IPS-11a (cell line): Measurements from ENCODE around the gene SMS.
"Not testable (repeated sequence)": the region's sequence is repeated elsewhere in the genome, so short reads cannot be mapped to it uniquely, and the experiment has no call there.

Experiments used
- H3K4me3 ChIP-seq: one replicate; pipeline ENCODE4 v1.5.1; 2013; ENCODE audit warnings: low read depth, low read length, control low read depth

The SMS gene

DNA sequence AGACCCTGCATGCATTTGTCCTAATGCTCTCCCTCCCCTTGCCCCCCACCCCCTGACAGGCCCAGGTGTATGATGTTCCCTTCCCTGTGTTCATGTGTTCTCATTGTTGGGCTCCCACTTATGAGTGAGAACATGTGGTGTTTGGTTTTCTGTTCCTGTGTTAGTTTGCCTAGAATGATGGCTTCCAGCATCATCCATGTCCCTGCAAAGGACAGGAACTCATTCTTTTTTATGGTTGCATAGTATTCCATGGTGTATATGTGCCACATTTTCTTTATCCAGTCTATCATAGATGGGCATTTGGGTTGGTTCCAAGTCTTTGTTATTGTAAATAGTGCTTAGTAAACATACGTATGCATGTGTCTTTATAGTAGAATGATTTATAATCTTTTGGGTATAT is 10.0 kb downstream of the SMS start:
- H3K4me3 ChIP-seq = not testable (repeated sequence)

- no peak overlapping the region for H3K4me3 ChIP-seq
Measured at GRCh38 chrX:21952624-21953023, 12.1 kb downstream of the SMS start.

GRCh38 chrX:21953195-21953830 is 12.8 kb downstream of the SMS start:
- not testable (repeated sequence) for H3K4me3 ChIP-seq

- no peak overlapping the region for H3K4me3 ChIP-seq
Measured at GRCh38 chrX:21955403-21956189, 15.1 kb downstream of the SMS start.

DNA sequence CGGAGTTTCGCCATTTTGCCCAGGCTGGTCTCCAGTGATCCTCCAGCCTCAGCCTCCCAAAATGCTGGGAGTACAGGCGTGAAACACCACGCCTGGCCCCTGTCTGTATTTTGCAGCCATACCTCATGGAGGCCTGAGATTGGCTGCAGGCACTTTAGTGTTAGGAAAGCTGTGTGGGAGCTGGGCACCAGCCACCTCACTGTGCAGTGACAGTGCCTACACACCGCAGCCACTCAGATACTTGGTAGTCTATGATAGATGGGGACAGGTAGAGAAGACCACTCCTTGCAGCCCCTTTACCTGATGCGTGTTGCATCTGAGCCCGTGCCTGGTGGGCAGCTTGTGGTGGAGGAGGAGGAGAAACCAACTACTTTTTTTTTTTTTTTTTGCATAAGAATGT is 16.3 kb downstream of the SMS start:
- H3K4me3 ChIP-seq = no peak overlapping the region

DNA sequence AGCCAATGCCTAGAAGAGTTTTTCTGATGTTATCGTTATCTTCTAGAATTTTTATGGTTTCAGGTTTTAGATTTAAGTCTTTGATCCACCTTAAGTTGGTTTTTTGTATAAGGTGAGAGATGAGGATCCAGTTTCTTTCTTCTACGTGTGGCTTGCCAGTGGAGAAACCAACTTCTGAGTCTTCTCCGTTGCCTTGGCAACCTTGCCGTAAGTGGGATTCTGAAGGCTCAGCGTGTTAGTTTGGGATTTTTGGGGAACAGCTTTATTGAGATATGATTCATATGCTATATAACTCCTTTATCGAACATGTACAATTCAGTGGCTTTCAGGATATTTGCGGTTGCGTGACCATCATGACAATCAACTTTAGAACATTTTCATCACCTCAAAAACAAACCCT is 17.7 kb downstream of the SMS start:
- H3K4me3 ChIP-seq = no peak overlapping the region

DNA sequence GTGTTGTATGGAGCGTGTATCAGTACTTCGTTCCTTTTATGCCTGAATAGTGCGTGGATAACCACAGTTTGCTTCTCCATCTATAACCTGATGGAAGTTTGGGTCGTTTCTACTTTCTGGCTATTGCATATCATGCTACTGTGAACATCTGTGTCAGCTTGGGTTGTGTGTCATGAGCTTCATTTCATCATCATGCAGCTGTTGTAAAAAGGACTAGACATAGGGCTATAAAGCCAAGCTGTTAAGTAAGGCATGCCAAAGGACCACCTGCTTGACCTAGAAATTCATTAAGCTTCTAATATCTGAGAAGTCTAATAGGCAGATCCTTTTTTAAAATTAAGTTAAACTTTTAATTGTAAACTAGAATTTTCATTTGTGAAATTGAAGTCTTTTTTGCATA is 18.4 kb downstream of the SMS start:
- no peak overlapping the region for H3K4me3 ChIP-seq

- H3K4me3 ChIP-seq = no peak overlapping the region
Measured at GRCh38 chrX:21959362-21960051, 19.0 kb downstream of the SMS start.

GRCh38 chrX:21960569-21961541 is 20.3 kb downstream of the SMS start:
- H3K4me3 ChIP-seq = no peak overlapping the region

DNA sequence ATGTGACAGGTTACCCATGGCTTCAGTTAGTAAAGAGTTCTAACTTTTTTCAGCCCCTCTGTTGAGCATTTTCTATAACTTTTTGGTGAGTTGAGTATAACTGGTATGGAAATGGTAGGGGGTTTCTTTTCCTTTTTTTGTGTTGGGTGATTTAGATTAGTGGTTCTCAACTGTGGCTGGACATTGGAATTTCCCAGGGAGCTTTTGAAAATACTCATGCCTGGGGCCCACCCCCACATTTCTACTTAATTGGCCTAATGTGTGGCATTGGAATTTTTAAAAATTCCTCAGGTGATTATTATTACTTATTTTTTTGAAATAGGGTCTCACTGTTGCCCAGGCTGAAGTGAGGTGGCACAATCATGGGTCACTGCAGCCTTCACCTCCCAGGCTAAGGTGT is 21.9 kb downstream of the SMS start:
- H3K4me3 ChIP-seq = no peak overlapping the region

GRCh38 chrX:21963269-21963668 is 22.8 kb downstream of the SMS start:
- no peak overlapping the region for H3K4me3 ChIP-seq

DNA sequence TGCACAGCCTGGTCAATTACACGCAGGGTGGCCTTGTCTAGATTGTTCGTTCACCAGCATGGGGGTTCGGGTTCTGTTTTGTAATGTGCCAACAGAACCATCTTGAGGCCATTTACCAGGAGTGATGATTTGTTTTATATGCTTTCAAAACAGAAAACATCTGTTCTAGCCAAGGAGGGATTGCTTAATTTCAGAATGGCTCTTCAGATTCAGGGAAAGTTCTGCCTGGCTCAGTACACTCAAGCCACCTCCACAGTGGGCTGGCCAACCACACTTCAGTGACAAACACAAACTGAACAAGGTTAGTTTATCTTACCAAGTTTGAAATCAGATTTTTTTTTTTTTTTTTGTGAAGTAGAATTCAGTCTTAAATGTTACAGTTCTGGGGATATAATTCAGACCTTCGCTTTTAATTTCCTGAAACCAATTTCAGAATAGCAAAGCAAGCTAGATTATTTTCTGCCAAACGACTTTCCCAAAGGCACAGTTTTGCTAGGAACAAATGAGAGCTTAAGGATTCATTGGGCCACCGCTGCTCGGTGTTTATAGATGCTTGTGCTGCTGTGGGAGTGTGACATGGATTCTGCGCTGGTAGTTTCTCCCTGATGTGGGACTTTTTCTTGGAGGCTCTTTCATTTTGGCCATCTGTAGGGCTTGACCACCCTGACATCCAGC is 23.4 kb downstream of the SMS start:
- H3K4me3 ChIP-seq = no peak overlapping the region

- no peak overlapping the region for H3K4me3 ChIP-seq
Measured at GRCh38 chrX:21966866-21967265, 26.4 kb downstream of the SMS start.

DNA sequence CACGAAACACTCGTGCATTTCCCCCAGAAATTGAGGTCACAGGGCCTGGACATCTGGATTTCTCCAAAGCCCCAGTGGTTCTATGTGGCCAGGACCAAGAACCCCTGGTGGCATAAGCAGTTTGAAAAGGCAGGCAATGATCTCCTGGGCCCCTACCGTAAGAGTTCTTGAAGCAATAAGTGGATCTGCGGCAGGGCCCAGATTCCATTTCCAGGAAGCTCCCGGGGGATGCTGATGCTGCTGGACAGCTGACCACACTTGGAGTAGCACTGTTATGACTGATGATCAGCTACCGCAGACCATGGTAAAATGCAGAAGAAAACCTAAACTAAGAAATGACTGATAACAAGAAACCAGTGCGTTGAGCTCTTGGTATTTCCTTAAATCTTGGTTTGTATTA is 27.8 kb downstream of the SMS start:
- H3K4me3 ChIP-seq = no peak overlapping the region

DNA sequence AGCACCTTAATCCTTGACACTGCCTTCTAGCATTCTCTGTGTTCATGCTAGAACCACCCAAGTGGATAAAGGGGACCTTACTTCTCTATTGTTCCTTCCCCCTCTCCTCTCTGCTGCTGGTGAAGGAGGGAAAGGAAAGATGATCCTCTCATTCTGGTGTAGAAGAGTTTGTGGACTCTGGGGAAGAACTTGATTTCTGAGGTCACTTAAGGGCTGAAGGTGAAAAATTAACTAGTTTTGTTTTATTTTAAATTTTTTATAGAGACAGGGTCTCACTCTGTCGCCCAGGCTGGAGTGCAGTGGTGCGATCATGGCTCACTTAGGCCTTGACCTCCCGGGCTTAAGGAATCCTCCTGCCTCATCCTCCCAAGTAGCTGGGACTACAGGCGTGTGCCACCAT is 29.8 kb downstream of the SMS start:
- no peak overlapping the region for H3K4me3 ChIP-seq

GRCh38 chrX:21972046-21972445 is 31.5 kb downstream of the SMS start:
- H3K4me3 ChIP-seq = no peak overlapping the region

DNA sequence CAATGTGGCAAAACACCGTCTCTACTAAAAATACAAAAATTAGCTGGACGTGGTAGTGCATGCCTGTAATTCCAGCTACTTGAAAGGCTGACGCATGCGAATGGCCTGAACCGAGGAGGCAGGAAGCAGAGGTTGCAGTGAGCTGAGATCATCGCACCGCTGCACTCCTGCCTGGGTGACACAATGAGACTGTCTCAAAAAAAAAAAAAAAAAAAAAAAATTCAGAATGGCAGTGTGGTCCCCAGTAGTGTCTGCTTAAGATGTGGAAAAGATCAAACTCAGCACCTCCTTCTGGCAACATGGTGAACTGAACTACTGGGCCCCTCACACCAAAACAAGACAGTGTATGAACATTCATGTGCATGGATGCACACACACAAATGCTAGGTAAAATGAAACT is 32.2 kb downstream of the SMS start:
- no peak overlapping the region for H3K4me3 ChIP-seq

- no peak overlapping the region for H3K4me3 ChIP-seq
Measured at GRCh38 chrX:21973321-21974010, 33.0 kb downstream of the SMS start.

DNA sequence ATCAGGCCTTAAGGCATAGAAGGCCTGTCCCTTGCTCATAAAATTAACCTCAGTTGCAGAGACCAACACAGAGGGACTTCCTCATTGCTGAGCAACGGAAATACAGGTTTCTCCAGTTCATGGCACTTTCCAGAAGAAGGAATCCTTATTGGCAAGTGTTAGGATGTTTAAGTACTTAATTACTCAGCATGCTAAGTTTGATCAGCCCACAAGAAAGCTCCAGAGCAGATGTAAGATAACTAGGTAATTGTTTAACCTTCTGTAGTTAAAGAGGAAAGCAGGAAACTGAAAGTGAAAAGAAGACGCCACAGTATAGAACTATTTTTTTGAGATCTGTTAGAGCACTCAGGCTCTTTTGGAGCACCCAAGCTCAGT is 33.5 kb downstream of the SMS start:
- no peak overlapping the region for H3K4me3 ChIP-seq

DNA sequence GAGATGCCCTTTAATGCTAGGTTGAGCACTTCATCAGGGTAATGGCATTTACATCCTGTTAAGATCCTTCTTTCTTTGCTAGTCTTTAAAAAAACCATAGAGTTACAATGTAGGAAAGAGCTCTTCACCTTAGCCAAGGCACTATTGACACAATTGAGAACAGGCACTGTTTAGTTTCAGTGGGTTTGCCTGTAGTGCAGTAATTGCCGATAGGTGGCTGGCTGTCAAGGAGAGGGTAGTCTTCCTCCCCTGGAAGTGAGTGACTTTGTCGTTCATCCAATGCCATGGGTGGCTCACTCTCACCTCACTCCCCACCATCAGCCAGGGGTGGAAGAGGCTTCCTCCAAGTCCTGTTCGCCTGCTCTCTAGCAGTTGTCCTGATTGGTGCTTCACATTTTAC is 34.7 kb downstream of the SMS start:
- H3K4me3 ChIP-seq = no peak overlapping the region
